Eye (tissue), 1 donor: ENCODE results near the gene CUEDC1.
A peak's percentile ranks its signal among the peaks of the same experiment; 100 is the strongest.
"Not testable (repeated sequence)": the region's sequence is repeated elsewhere in the genome, so short reads cannot be mapped to it uniquely, and the experiment has no call there.

ENCODE experiments used
- DNase-seq: peaks from one replicate; pipeline ENCODE4 v3.0.0-alpha.2; 2015

Gene CUEDC1

GRCh38 chr17:57984936-57985674, 29.9 kb upstream of the CUEDC1 start:
- DNase-seq = no peak

- no peak for DNase-seq
Observed at GRCh38 chr17:57984261-57984890, 29.2 kb upstream of the CUEDC1 start.

GRCh38 chr17:57983446-57983845, 28.2 kb upstream of the CUEDC1 start:
- no peak for DNase-seq

- DNase-seq = no peak
Observed at GRCh38 chr17:57982452-57983170, 27.4 kb upstream of the CUEDC1 start.

GRCh38 chr17:57980522-57980921, 25.3 kb upstream of the CUEDC1 start:
- no peak for DNase-seq

DNA sequence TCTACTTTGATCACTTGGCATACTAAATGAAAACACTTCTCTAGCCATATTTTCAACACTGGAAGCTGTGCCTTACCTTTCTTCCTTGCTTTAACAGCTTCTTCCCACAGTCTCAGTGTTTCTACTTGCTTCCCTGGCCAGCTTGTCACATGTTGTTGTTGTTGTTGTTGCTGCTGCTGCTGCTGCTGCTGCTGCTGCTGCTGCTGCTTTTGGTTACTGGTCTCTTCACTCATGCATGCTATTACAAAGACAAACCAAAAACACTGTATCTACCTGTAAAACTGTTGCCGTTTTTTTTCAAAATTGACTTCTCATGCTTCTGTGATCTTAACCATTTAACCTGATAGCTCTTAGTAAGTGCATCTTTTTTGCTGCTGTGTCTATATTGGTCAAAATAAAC, 23.9 kb upstream of the CUEDC1 start:
- no peak for DNase-seq

GRCh38 chr17:57976594-57976993, 21.4 kb upstream of the CUEDC1 start:
- DNase-seq = no peak

- DNase-seq = no peak
Observed at GRCh38 chr17:57975044-57975443, 19.8 kb upstream of the CUEDC1 start.

DNA sequence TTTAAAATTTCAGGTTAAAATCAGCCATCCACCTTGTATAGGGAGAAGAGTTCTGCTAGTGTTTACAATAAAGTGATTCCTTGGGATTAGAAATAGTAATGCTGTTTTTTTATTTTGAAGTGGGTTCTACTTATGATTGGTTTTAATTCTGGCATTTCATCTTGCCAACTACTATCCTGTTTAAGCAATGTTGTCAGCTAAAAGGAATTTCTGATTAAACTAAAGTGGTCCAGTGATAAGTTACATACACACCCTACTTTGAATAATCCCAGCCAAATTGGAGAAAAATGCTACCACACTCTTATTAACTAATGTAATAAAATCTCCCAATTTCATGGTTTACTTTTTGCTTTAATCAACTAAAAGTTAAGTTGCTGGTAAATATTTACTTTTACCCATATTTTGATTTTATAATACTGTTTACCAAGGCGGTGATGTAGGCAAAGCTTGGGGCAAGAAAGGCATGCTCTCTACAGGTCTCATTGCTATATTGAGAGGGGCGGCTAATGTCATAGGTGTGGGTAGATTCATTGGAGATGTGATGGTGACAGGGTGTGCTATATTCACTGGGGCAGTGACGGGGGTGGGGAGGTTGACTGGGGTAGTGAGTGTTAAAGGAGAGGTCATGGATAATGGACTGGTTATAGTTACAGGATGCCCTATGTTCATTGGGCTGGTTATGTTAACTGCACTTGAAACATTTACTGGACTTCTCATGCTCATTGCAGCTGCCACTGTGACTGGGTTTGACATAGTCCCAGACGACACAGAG, 19.0 kb upstream of the CUEDC1 start:
- not testable (repeated sequence) for DNase-seq

GRCh38 chr17:57972151-57972550, 16.9 kb upstream of the CUEDC1 start:
- no peak for DNase-seq

DNA sequence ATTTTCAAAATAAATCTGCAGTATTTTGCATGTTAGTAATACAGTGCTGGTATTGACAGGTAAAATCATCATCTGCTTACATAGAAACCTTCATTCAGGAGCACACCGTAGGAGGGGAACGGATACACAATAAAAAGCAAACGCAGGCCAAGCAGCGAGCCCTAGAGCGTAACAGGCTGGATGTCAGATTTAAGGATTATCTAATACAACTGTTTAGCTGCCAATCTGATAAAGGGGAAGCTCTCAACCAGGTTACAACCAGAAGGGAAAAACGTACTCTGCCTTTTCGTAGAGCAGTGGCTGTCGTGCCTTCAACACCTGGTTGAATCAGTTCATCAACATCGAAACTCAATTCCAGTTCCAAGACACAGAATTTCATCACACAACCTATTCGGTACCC, 16.4 kb upstream of the CUEDC1 start:
- DNase-seq = no peak

DNA sequence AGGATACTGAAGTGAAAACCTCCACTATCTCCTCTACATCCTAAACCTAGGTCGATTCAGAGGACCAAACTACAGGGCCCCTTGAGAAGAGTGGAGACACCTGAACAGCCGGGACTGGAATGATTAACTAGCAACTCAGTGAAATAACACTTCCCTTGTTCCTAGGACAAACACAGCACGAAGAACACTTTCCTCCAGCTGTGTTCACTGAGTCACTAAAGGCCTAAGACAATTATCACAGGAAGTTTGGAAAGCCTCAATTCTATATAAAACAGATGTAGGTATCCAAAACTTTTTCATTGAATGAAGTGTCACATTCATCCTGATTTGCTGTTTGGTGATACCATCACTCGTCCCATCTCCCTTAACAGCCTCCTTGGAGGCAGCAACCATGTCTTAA, 15.5 kb upstream of the CUEDC1 start:
- peak; percentile 47 for DNase-seq

- DNase-seq = no peak
Observed at GRCh38 chr17:57968456-57968855, 13.2 kb upstream of the CUEDC1 start.

DNA sequence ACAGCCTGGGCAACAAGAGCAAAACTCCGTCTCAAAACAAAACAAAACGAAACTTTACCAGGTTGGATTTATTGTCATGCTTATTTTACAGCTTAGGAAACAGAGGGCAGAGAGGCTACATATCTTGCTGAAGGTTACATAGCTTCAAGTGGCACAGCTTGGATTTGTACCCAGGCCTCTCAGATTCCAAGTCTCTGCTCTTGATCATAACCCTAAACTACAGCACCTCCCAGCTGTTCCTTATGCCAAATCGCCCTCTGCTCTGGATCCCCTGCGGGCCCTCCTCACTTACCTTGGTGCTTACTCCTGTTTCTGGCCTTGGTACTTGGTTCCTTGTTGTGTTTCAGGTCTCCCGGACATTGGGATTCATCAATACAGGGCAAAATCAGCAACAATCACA, 11.7 kb upstream of the CUEDC1 start:
- DNase-seq = no peak

GRCh38 chr17:57966246-57966645, 11.0 kb upstream of the CUEDC1 start:
- no peak for DNase-seq

DNA sequence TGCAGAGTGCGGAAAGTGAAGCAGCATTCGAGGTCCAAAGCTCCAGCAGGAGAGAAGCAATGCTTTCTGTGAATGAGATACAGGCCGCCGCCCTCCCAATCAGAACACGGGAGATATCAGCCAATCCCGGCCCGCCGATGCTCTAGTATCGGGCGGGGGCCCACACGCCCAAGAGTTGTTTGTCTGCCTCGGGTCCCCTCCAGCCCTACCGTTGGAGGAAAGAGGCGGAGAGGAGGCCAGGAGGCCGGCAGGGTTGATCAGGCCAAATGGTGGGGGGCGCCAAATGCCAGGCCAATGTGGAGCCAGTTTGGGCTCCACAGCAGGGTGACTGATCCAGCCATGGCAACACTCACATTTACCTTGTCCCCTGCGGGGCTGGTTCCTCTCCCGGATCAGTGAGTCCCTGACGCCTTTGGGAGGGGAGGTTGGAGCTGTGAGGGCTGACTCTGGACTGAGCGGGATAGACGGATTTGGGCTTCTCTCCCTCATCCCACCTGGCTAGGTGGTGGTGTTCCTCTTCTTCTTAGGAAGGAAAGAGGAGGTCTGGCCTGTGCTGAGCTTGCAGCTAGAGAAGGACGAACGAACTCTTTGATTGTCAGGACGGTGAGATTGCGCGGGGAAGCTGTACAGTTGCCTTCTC, 10.4 kb upstream of the CUEDC1 start:
- no peak for DNase-seq

- DNase-seq = no peak
Observed at GRCh38 chr17:57963149-57963511, 7.9 kb upstream of the CUEDC1 start.

GRCh38 chr17:57962279-57963148, 7.3 kb upstream of the CUEDC1 start:
- DNase-seq = no peak

DNA sequence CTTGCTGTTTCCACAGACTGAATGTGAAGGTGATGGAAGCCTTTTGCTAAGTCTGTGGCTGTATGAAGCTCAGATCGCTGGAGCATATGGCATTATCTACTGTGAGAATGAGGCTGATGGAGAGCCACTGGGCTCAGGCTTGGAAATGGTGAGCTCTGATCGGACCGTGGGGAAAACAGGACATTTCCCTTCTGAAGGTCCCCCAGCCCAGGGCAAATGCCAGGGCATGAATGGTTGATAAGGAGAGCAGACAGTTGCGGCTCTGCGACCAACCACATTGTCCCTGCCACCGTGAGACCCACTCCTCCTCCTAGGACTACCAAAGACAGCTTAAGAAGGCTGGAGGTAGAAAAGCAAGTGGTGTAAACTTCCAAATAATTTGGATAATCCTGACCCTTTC, 4.7 kb upstream of the CUEDC1 start:
- DNase-seq = no peak

- not testable (repeated sequence) for DNase-seq
Observed at GRCh38 chr17:57958391-57958790, 3.2 kb upstream of the CUEDC1 start.

DNA sequence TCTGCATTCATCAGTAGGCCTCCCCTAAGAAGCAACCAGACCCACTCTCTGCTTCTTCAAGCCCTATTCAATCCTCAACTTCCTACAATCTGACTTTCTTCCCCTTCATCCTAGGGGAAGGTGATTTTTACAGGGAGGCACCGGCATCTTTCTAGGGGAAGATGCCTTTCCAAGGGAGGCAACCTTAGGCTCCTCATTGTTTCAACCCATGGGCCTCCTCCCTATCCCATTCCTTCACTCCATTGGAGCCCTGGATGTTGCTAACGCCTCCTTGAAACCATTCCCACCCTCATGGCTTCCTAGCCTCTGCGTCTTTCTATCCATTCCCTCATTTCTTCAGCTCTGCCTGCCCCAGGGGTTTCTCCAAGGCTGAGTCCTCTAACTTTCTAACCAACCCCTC, 2.7 kb upstream of the CUEDC1 start:
- DNase-seq = no peak
